GM12878 (cell line): ENCODE measurements around the gene UNC80. TPM values are rescaled to one million over a fixed set of nuclear protein-coding genes. Genes with fewer than 3 reads are reported as not detected.

Experiments used
- ATAC-seq: fragments of 200-7000 bp; cut with Tn5 transposase; 3 replicates; pipeline ENCODE4 v1.9.1; 2020; ENCODE audit warnings: mild to moderate bottlenecking, moderate library complexity
- BruUV-seq: library from RNA; stranded (reverse); fragments of 400-500 nt; replicated peaks from 2 replicates; lab custom pipeline; 2021; lab: Mats Ljungman, UMichigan
- CTCF ChIA-PET: fragments of 300-600 bp; sonication (Branson Sonifier 250); formaldehyde crosslinking; extraction: SDS; loops from one replicate; lab custom pipeline; 2021; ENCODE audit warnings: inconsistent platforms; lab: Yijun Ruan, JAX
- POLR2A ChIA-PET: fragments of 350-600 bp; formaldehyde crosslinking; extraction: SDS; loops from one replicate; lab custom pipeline; 2021; ENCODE audit warnings: inconsistent platforms; lab: Charles Lee
- RAD21 ChIA-PET: fragments of 300-600 bp; sonication (Branson Sonifier 250); formaldehyde crosslinking; loops from one replicate; lab custom pipeline; 2023; ENCODE audit warnings: antibody characterized with exemption; ENCODE audit not compliant: unreplicated experiment; lab: Charles Lee
- SMC1A ChIA-PET: fragments of 300-600 bp; sonication (Branson Sonifier 250); formaldehyde crosslinking; loops from one replicate; lab custom pipeline; 2023; ENCODE audit not compliant: unreplicated experiment, uncharacterized antibody; lab: Charles Lee
- DNase-seq: peaks from one replicate; pipeline ENCODE4 v3.0.0-alpha.2; 2011; ENCODE audit warnings: low read depth, low spot score
- FAIRE-seq: peaks from 3 replicates; lab custom pipeline; 2011; peaks lifted over from hg19 to GRCh38; lab: Jason Lieb, UNC
- H2AFZ ChIP-seq: 2 replicates; pipeline ENCODE4 v1.6.0; 2011; ENCODE audit warnings: low read depth, low read length, control low read depth; ENCODE audit not compliant: control insufficient read depth
- H3K27ac ChIP-seq: 2 replicates; pipeline ENCODE4 v1.5.1; 2011; ENCODE audit warnings: control low read depth; ENCODE audit not compliant: control insufficient read depth, insufficient read depth
- H3K27me3 ChIP-seq, 2 experiments: replicated peaks in 1 of 2; 2 replicates each; pipeline versions ENCODE4 v1.6.0 to v1.6.1; 2011; ENCODE audit warnings: low read length in 1 of 2; ENCODE audit not compliant: control insufficient read depth in 2 of 2, insufficient read depth in 2 of 2
- H3K36me3 ChIP-seq, 2 experiments: 2 replicates each; pipeline ENCODE4 v1.5.1; 2011; ENCODE audit warnings: low read length in 1 of 2; ENCODE audit not compliant: control insufficient read depth in 2 of 2, insufficient read depth in 2 of 2
- H3K4me1 ChIP-seq: 2 replicates; pipeline ENCODE4 v1.6.1; 2011; ENCODE audit warnings: mild to moderate bottlenecking, low read length, moderate library complexity, mixed read lengths; ENCODE audit not compliant: control insufficient read depth, insufficient read depth
- H3K4me2 ChIP-seq: 2 replicates; pipeline ENCODE4 v1.6.0; 2011; ENCODE audit warnings: control low read depth; ENCODE audit not compliant: control insufficient read depth, insufficient read depth
- H3K4me3 ChIP-seq: fragments of 200-600 bp; sonication (generic); 2 replicates; pipeline ENCODE4 v1.5.1; 2016
- H3K79me2 ChIP-seq: 2 replicates; pipeline ENCODE4 v1.6.0; 2011; ENCODE audit warnings: low read length; ENCODE audit not compliant: control insufficient read depth, insufficient read depth
- H3K9ac ChIP-seq: 2 replicates; pipeline ENCODE4 v1.8.0; 2011; ENCODE audit warnings: low read length, control low read depth, mixed read lengths; ENCODE audit not compliant: control insufficient read depth, insufficient read depth
- H3K9me3 ChIP-seq: replicated peaks from 3 replicates; pipeline ENCODE4 v1.5.1; 2011; ENCODE audit warnings: mild to moderate bottlenecking, low read length; ENCODE audit not compliant: control insufficient read depth, insufficient read depth
- H4K20me1 ChIP-seq: 2 replicates; pipeline ENCODE4 v1.6.0; 2011; ENCODE audit not compliant: control insufficient read depth, insufficient read depth
- CHD1 ChIP-seq: IDR thresholded peaks from 2 replicates; pipeline ENCODE4 v1.6.1; 2012; ENCODE audit warnings: low read depth, low read length, improper control_type of control experiment
- CHD2 ChIP-seq: IDR thresholded peaks from 2 replicates; pipeline ENCODE4 v1.6.1; 2011; ENCODE audit warnings: low read depth, low read length, improper control_type of control experiment, borderline replicate concordance
- ESRRA ChIP-seq: IDR thresholded peaks from 2 replicates; pipeline ENCODE4 v1.6.1; 2012; ENCODE audit warnings: mild to moderate bottlenecking, low read length, improper control_type of control experiment
- ZBTB33 ChIP-seq: fragments of 450-650 bp; IDR thresholded peaks from 2 replicates; pipeline ENCODE4 v1.6.1; 2017; ENCODE audit warnings: mild to moderate bottlenecking
- WGBS: methylation state at CpG from one replicate; pipeline ENCODE4 v1.1.6; 2016; ENCODE audit warnings: low lambda C conversion rate; ENCODE audit not compliant: insufficient replicate concordance, insufficient coverage; ENCODE audit errors: missing lambda C conversion rate; 5-methylcytosine and 5-hydroxymethylcytosine counted together
- in situ Hi-C: fragments of 300-500 bp; cut with MboI; formaldehyde crosslinking; loops from 9 replicates; pipeline ENCODE4 v1.14.3; 2018; ENCODE audit warnings: mixed read lengths
- intact Hi-C: fragments of 100-400 bp; cut with micrococcal nuclease; formaldehyde crosslinking; loops from one replicate; pipeline ENCODE4 v1.14.2; 2022; ENCODE audit not compliant: unreplicated experiment
- polyA plus RNA-seq, 11 experiments: library from polyadenylated mRNA; depleted of rRNA in 4 of 11; unstranded in 6 of 11; stranded (reverse) in 5 of 11; fragments of >200 nt; fragmentation: Nextera tagmentation in 4 of 11; fragmentation: Illumina TruSeq in 1 of 11; extraction: Ambion mirVana in 4 of 11; extraction: Trizol in 1 of 11; gene quantifications; 1 replicate in 1 of 11; 2 replicates in 10 of 11; pipeline versions ENCODE4 v1.2.1 to v1.2.3, GENCODE V29; 2011 to 2016; ENCODE audit warnings: inconsistent platforms in 2 of 11, missing spikeins in 2 of 11, low read depth in 1 of 11
- total RNA-seq, 4 experiments: library from RNA; depleted of rRNA in 3 of 4; stranded (reverse); fragments of >200 nt in 3 of 4; fragmentation: Illumina TruSeq in 1 of 4; extraction: Trizol in 1 of 4; gene quantifications; 2 replicates each; pipeline versions ENCODE4 v1.2.1 to v1.2.3, GENCODE V29; 2013 to 2021

Gene UNC80
- total and polyA plus RNA-seq, 10 of the 15 experiments (the other 5 are each of a cell fraction or from before 2014, with no cell fraction given) = not detected

- POLR2A ChIA-PET = no interaction called here
- H2AFZ ChIP-seq = no peak overlapping the region
- no peaks in the 10 kb centered on the region; a peak in 1 of 4 replicates for H3K27me3 ChIP-seq
- H3K4me1 ChIP-seq = no peaks in the 10 kb centered on the region
- no TSS peak for BruUV-seq
- no peak for DNase-seq
- intact Hi-C loops = no loop called here
- H3K27ac ChIP-seq = no peak overlapping the region
- in situ Hi-C loops = no loop called here
- CTCF ChIA-PET = interaction anchor here (1.2 kb wide), 1 partner anchor 64 kb away, joined by 4 read pairs; no protein-coding TSS in a partner anchor
- H3K4me2 ChIP-seq = no peak overlapping the region
- 76% methylated on average over 2 of the region's 2 CpGs for WGBS
- no peak for TF ChIP-seq ZBTB33
- no peak for TF ChIP-seq ESRRA
- TF ChIP-seq CHD1 = no peak
- TF ChIP-seq, all 136 proteins: peak for 0
- Histone ChIP-seq H3K4me3 (no peak overlapping the region), H3K9me3 (no peaks in the 10 kb centered on the region), H3K36me3 (no peaks in the 10 kb centered on the region), H4K20me1 (no peaks in the 10 kb centered on the region; the same call in 1 of the 2 replicates), H3K9ac (no peak overlapping the region), H3K79me2 (no peaks in the 10 kb centered on the region)
- ATAC-seq = no peak
- ChIA-PET RAD21 (no interaction called here), SMC1A (interaction anchor here (0.6 to 1.2 kb wide), 3 partner anchors 13 to 393 kb away, joined by 3 read pairs; no protein-coding TSS in a partner anchor)
- FAIRE-seq = no peak
Measured at GRCh38 chr2:209956271-209956670, 184.6 kb downstream of the UNC80 start.

- H3K36me3 ChIP-seq = no peaks in the 10 kb centered on the region
- no peaks in the 10 kb centered on the region for H3K9me3 ChIP-seq
- no peak for ATAC-seq
- no peaks in the 10 kb centered on the region; the same call in 1 of the 2 replicates for H4K20me1 ChIP-seq
- no peak overlapping the region for H2AFZ ChIP-seq
- no peak overlapping the region for H3K9ac ChIP-seq
- in situ Hi-C loops = no loop called here
- no peak for TF ChIP-seq CHD2
- TF ChIP-seq, all 136 proteins: peak for 0
- intact Hi-C loops = no loop called here
- WGBS = 33% methylated on average over 2 of the region's 2 CpGs
- SMC1A ChIA-PET = interaction anchor here (1.3 kb wide), 2 partner anchors 20 to 623 kb away, joined by 3 to 5 read pairs; no protein-coding TSS in a partner anchor
- BruUV-seq = no TSS peak
- Histone ChIP-seq H3K4me2 (no peak overlapping the region), H3K27ac (no peak overlapping the region), H3K79me2 (no peaks in the 10 kb centered on the region), H3K4me1 (no peaks in the 10 kb centered on the region), H3K4me3 (no peak overlapping the region), H3K27me3 (no peaks in the 10 kb centered on the region; a peak in 1 of 4 replicates)
- CTCF ChIA-PET = interaction anchor here (1.3 to 2.1 kb wide), 4 partner anchors 15 to 624 kb away, joined by 4 to 8 read pairs (median 8); no protein-coding TSS in a partner anchor
- POLR2A ChIA-PET = no interaction called here
- no peak for DNase-seq
- RAD21 ChIA-PET = no interaction called here
- FAIRE-seq = no peak
Measured at GRCh38 chr2:209958016-209958415, 186.4 kb downstream of the UNC80 start.
